Epithelial cell of esophagus (primary cell): ENCODE data around the gene BEGAIN.

ENCODE experiments used
- DNase-seq: peaks from one replicate; pipeline ENCODE4 v3.0.0; 2010; ENCODE audit warnings: low read depth
- H3K4me3 ChIP-seq: 2 replicates; pipeline ENCODE4 v1.5.1; 2011; ENCODE audit warnings: mild to moderate bottlenecking, low read length, control low read depth
- CTCF ChIP-seq: IDR thresholded peaks from 2 replicates; pipeline ENCODE4 v1.5.1; 2011; ENCODE audit warnings: low read depth, mild to moderate bottlenecking, low read length, control low read depth, inconsistent platforms; ENCODE audit not compliant: insufficient read depth; ENCODE audit errors: missing control alignments

BEGAIN gene

GRCh38 chr14:100559455-100559854 is 27.8 kb downstream of the BEGAIN start:
- no peak for TF ChIP-seq CTCF
- DNase-seq = no peak
- H3K4me3 ChIP-seq = no peak overlapping the region

- TF ChIP-seq CTCF = no peak
- DNase-seq = no peak
Observed at GRCh38 chr14:100558966-100559365, 28.3 kb downstream of the BEGAIN start.

GRCh38 chr14:100558226-100558625 is 29.0 kb downstream of the BEGAIN start:
- DNase-seq = no peak
- no peak overlapping the region for H3K4me3 ChIP-seq
- no peak for TF ChIP-seq CTCF

More at GRCh38 chr14:100558966-100559365, 28.3 kb downstream of the BEGAIN start:
- H3K4me3 ChIP-seq = no peak overlapping the region

DNA sequence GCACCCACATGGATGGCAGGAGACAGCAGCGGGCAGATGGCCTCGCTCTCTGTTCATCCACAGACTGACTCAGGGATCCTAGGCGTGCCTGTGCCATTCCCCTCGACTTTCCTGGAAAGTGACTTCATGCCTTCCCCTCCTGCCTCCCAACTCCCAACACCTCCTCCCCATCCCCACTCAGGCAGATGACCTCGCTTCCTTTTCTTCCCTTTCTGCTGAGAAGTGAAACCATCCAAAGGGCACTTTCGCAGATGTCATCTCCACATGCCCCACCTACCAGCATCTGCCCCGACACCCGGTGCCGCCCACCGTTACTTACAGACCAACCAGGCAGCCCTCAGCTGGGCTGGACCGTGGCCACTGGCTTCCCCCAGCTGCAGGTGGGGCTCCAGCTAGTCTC is 29.6 kb downstream of the BEGAIN start:
- no peak for TF ChIP-seq CTCF
- H3K4me3 ChIP-seq = no peak overlapping the region
- DNase-seq = peak; percentile 35

DNA sequence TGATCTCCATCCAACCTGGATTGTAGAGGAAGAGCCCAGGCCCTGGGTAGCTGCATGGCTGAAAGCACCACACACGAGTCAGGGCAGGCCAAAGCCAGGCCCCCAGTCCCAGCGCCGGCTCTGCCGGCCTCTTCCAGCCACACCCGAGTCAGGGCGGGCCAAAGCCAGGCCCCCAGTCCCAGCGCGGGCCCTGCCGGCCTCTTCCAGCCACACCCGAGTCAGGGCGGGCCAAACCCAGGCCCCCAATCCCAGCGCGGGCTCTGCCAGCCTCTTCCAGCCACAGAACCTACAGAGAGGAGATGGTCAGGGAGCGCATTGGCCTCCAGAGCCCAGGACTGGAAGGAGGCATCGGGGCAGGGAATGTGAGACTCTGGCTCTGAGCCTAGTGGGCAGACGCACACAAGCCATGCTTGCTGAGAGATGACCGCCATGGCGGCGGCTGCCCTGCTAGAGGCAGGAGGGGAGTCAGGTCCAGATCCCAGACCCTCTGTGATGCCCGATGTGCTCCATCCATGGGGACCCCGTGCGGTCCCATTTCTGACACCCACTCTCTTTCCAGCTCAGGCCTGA is 30.2 kb downstream of the BEGAIN start:
- no peak for DNase-seq
- H3K4me3 ChIP-seq = no peak overlapping the region
- no peak for TF ChIP-seq CTCF

DNA sequence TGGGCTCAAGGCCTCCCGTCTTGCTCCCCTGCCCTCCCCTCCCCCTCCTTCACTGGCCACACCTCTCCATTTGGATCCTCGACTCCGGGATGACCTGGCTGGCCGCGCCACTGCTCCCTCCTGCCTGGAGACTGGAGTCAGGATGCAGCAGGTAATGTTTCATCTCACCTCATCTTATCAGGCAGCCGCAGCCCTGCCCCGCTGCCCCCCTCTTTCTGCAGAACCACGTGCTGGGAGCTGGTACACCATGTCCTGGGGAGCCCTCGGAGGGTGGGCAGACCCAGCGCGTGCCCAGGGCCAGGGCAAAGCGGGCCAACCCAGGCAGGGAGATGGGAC is 31.1 kb downstream of the BEGAIN start:
- H3K4me3 ChIP-seq = no peak overlapping the region
- TF ChIP-seq CTCF = no peak
- no peak for DNase-seq

- TF ChIP-seq CTCF = no peak
- H3K4me3 ChIP-seq = no peak overlapping the region
- DNase-seq = no peak
Observed at GRCh38 chr14:100555436-100556139, 31.6 kb downstream of the BEGAIN start.
